Measurements from ENCODE around the gene TMEM72. TPM values are rescaled to one million over a fixed set of nuclear protein-coding genes. Genes with fewer than 3 reads are reported as not detected.

Gene TMEM72
- total and polyA plus RNA-seq, 2 experiments from 2014 or later: 1.3 to 2.3 TPM

DNA sequence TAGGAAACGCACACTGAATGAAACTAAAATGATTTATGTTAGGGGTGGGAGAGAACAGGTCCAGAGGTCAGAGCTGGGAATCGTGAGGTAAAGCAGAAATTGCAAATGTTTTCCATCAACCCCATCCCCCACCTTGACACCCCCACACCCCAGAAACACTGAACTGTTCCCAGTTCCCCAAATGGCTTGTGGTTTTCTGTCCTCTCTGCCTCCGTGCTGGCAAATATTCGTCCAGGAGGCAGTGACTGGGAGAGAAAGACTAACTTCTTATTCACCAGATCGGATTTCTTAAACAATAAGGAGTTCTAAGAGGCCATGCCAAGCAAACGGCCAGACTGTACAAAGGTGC, 47.7 kb downstream of the TMEM72 start:
- peak overlapping the region; percentile 94 for H3K27ac ChIP-seq
- H3K4me1 ChIP-seq (ENCODE audit: low read depth): peaks cover 52% of the 10 kb centered on the region
- DNase-seq (ENCODE audit: low read depth in 1 of 2, low spot score in 1 of 2): no peak
- peak overlapping the region; percentile 44 for H3K4me3 ChIP-seq
- no peak for TF ChIP-seq CTCF (IDR thresholded peaks at IDR 0.05; ENCODE audit: low read depth, low read length)
- no peaks in the 10 kb centered on the region for H3K9me3 ChIP-seq (ENCODE audit: low read depth)
- H3K36me3 ChIP-seq: no peaks in the 10 kb centered on the region
- no peaks in the 10 kb centered on the region for H3K27me3 ChIP-seq

GRCh38 chr10:44959247-44960087, 48.3 kb downstream of the TMEM72 start, which contains the start of gene RASSF4:
Gene RASSF4, plus strand, starts transcription at chr10:44959802. Its CDS starts 10,401 bp downstream, at chr10:44970203.
- H3K27ac ChIP-seq: peak within 1 kb of the TSS; percentile 94

GRCh38 chr10:44960088-44960460, 48.9 kb downstream of the TMEM72 start:
- H3K4me3 ChIP-seq: peak overlapping the region; percentile 44
- H3K4me1 ChIP-seq (ENCODE audit: low read depth): peaks cover 64% of the 10 kb centered on the region
- no peak for DNase-seq (ENCODE audit: low read depth in 1 of 2, low spot score in 1 of 2)
- H3K36me3 ChIP-seq: no peaks in the 10 kb centered on the region
- H3K9me3 ChIP-seq (ENCODE audit: low read depth): no peaks in the 10 kb centered on the region
- H3K27ac ChIP-seq: peak overlapping the region; percentile 94
- no peaks in the 10 kb centered on the region for H3K27me3 ChIP-seq
- TF ChIP-seq CTCF (IDR thresholded peaks at IDR 0.05; ENCODE audit: low read depth, low read length): no peak

More at GRCh38 chr10:44959247-44960087, 48.3 kb downstream of the TMEM72 start, which contains the start of gene RASSF4:
- peak within 1 kb of the TSS; percentile 44 for H3K4me3 ChIP-seq
- no peaks in the 10 kb centered on the region for H3K36me3 ChIP-seq
- H3K4me1 ChIP-seq (ENCODE audit: low read depth): peaks cover 58% of the 10 kb centered on the region
- peak; percentile 87 to 95 for DNase-seq (ENCODE audit: low read depth in 1 of 2, low spot score in 1 of 2)
- TF ChIP-seq CTCF (IDR thresholded peaks at IDR 0.05; ENCODE audit: low read depth, low read length): no peak
- H3K9me3 ChIP-seq (ENCODE audit: low read depth): no peaks in the 10 kb centered on the region
- H3K27me3 ChIP-seq: no peaks in the 10 kb centered on the region

- H3K27ac ChIP-seq: peak overlapping the region; percentile 79
- H3K27me3 ChIP-seq: no peaks in the 10 kb centered on the region
- no peak for DNase-seq (ENCODE audit: low read depth in 1 of 2, low spot score in 1 of 2)
- no peak for TF ChIP-seq CTCF (IDR thresholded peaks at IDR 0.05; ENCODE audit: low read depth, low read length)
- peaks cover 70% of the 10 kb centered on the region for H3K4me1 ChIP-seq (ENCODE audit: low read depth)
- no peaks in the 10 kb centered on the region for H3K36me3 ChIP-seq
- H3K9me3 ChIP-seq (ENCODE audit: low read depth): no peaks in the 10 kb centered on the region
- H3K4me3 ChIP-seq: peak overlapping the region; percentile 44
Measured at GRCh38 chr10:44960482-44961229, 49.5 kb downstream of the TMEM72 start.

- DNase-seq (ENCODE audit: low read depth in 1 of 2, low spot score in 1 of 2): no peak
- H3K27me3 ChIP-seq: no peaks in the 10 kb centered on the region
- no peaks in the 10 kb centered on the region for H3K36me3 ChIP-seq
- peak overlapping the region; percentile 44 for H3K4me3 ChIP-seq
- TF ChIP-seq CTCF (IDR thresholded peaks at IDR 0.05; ENCODE audit: low read depth, low read length): no peak
- peak overlapping the region; percentile 79 for H3K27ac ChIP-seq
- no peaks in the 10 kb centered on the region for H3K9me3 ChIP-seq (ENCODE audit: low read depth)
- peaks cover 75% of the 10 kb centered on the region for H3K4me1 ChIP-seq (ENCODE audit: low read depth)
Measured at GRCh38 chr10:44961230-44961571, 50.1 kb downstream of the TMEM72 start.
